Activated CD4-positive, alpha-beta T cell treated with anti-CD3 and anti-CD28 coated beads, Interleukin-2, amount 10 ng/mL, durations not matched to agents 7 days and 5 days (primary cell): ENCODE results near the gene NEDD9. TPM values are rescaled to one million over a fixed set of nuclear protein-coding genes. Genes with fewer than 3 reads are reported as not detected.

ENCODE experiments used
- CTCF ChIA-PET: fragments of 350-600 bp; sonication (Branson Sonifier 250); formaldehyde crosslinking; loops from one replicate; lab custom pipeline; 2021; ENCODE audit warnings: antibody characterized with exemption; lab: Charles Lee
- POLR2A ChIA-PET: fragments of 350-600 bp; sonication (Branson Sonifier 250); formaldehyde crosslinking; loops from one replicate; lab custom pipeline; 2021; ENCODE audit warnings: antibody characterized with exemption; lab: Charles Lee
- DNase-seq: peaks from one replicate; pipeline ENCODE4 v3.0.0-alpha.2; 2020
- H3K27ac Mint-ChIP-seq: one replicate; pipeline ENCODE4 v1.8.0; 2021; ENCODE audit warnings: mild to moderate bottlenecking, moderate library complexity, mixed read lengths
- H3K27me3 Mint-ChIP-seq: one replicate; pipeline ENCODE4 v1.8.0; 2021; ENCODE audit warnings: mixed read lengths
- H3K36me3 Mint-ChIP-seq: one replicate; pipeline ENCODE4 v1.8.0; 2021; ENCODE audit warnings: low read depth, mixed read lengths
- H3K4me1 Mint-ChIP-seq: one replicate; pipeline ENCODE4 v1.8.0; 2021; ENCODE audit warnings: mixed read lengths
- H3K4me3 Mint-ChIP-seq: one replicate; pipeline ENCODE4 v1.8.0; 2021; ENCODE audit warnings: mild to moderate bottlenecking, moderate library complexity, mixed read lengths
- H3K9me3 Mint-ChIP-seq: one replicate; pipeline ENCODE4 v1.8.0; 2021; ENCODE audit warnings: mixed read lengths
- total RNA-seq, 2 experiments: library from RNA; stranded (reverse); gene quantifications; one replicate each; pipeline ENCODE4 v1.2.3, GENCODE V29; 2021

Gene NEDD9
- 10 to 100 TPM; 42.7 to 47.7 TPM for total RNA-seq

GRCh38 chr6:11232193-11232769 is at the start of gene NEDD9:
Gene NEDD9, minus strand, starts transcription at chr6:11232668. Its CDS starts 153 bp downstream, at chr6:11232515.
- H3K9me3 Mint-ChIP-seq = peaks cover 3% of the 10 kb centered on the region
- POLR2A ChIA-PET = no interaction called here
- peaks cover 19% of the 10 kb centered on the region for H3K36me3 Mint-ChIP-seq
- peak; percentile 97 for DNase-seq
- peak within 1 kb of the TSS; percentile 99 for H3K27ac Mint-ChIP-seq
- H3K4me1 Mint-ChIP-seq = peaks cover 73% of the 10 kb centered on the region
- peak within 1 kb of the TSS; percentile 85 for H3K4me3 Mint-ChIP-seq
- no peaks in the 10 kb centered on the region for H3K27me3 Mint-ChIP-seq
- CTCF ChIA-PET = interaction anchor here (0.9 to 4.4 kb wide), 7 partner anchors 10 to 43 kb away, joined by 3 to 14 read pairs (median 4); no protein-coding TSS in a partner anchor

DNA sequence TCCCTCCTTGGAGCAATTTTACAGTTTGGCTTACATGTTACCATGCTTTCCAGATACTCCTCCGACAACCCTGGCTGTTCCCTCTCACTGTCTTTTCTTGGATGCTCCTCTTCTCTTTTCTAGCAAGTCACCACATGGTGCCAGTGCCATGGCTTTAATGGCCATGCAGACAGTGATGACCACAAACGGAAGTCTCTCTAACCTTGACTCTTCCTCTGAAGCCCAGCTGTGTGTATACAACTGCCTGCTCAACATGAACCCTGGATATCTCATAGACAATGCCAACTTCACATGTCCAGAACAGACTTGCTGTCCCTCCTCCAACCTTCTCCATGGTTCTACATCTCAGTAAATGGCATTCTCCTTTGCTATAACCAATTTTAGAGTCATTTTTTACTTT is 49.8 kb upstream of the NEDD9 start:
- POLR2A ChIA-PET = no interaction called here
- Mint-ChIP-seq H3K4me1 (peaks cover 20% of the 10 kb centered on the region), H3K27me3 (no peaks in the 10 kb centered on the region), H3K36me3 (peaks cover 13% of the 10 kb centered on the region), H3K27ac (no peak overlapping the region), H3K9me3 (peaks cover 2% of the 10 kb centered on the region), H3K4me3 (no peak overlapping the region)
- CTCF ChIA-PET = no interaction called here
- no peak for DNase-seq

DNA sequence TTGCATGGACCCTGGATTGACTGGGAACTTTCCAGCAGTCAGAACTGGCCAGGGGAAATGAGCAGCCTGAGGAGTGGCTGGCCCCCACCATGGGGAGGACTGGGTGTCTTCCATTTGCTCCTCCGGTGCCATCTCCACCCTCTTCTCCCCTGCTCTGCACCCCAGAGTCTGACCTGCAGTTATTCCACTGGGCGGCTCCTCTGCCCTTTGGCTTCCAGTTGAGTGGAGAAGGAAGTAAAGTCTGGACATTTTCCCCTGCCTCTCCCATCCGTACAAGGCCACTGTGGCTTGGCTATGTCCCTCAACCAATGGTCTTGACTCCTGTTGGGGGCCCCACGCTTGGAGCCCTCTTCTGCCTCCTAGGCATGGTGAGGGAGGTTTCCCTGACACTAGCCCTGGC is 47.9 kb upstream of the NEDD9 start:
- no peaks in the 10 kb centered on the region for H3K9me3 Mint-ChIP-seq
- peaks cover 11% of the 10 kb centered on the region for H3K36me3 Mint-ChIP-seq
- POLR2A ChIA-PET = no interaction called here
- peaks cover 37% of the 10 kb centered on the region for H3K4me1 Mint-ChIP-seq
- DNase-seq = no peak
- no peak overlapping the region for H3K4me3 Mint-ChIP-seq
- no peak overlapping the region for H3K27ac Mint-ChIP-seq
- no peaks in the 10 kb centered on the region for H3K27me3 Mint-ChIP-seq
- CTCF ChIA-PET = no interaction called here

GRCh38 chr6:11279284-11279689 is 46.8 kb upstream of the NEDD9 start:
- Mint-ChIP-seq H3K4me1 (peaks cover 36% of the 10 kb centered on the region), H3K27ac (no peak overlapping the region), H3K9me3 (no peaks in the 10 kb centered on the region), H3K36me3 (peaks cover 11% of the 10 kb centered on the region), H3K4me3 (no peak overlapping the region), H3K27me3 (no peaks in the 10 kb centered on the region)
- ChIA-PET CTCF (interaction anchor here (1.1 kb wide), 1 partner anchor 67 kb away, joined by 3 read pairs; no protein-coding TSS in a partner anchor), POLR2A (no interaction called here)
- DNase-seq = no peak

DNA sequence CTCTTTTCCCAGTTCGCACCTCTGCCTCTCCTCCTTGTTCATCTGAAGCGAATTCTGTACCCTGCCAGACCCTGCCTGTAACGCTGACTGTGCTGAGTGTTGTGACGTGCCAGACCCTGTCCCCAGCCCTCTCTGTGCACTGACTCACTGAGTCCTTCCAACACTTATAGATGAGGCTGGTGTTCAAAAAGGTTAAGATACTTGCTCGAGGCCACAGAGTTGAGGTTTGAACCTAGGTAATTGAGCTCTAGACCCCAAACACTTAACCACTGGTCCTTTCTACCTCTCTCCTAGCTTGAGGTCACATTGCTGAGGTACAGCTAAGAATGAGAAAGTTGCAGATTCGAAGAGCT is 45.7 kb upstream of the NEDD9 start:
- no peaks in the 10 kb centered on the region for H3K27me3 Mint-ChIP-seq
- H3K4me3 Mint-ChIP-seq = no peak overlapping the region
- peaks cover 21% of the 10 kb centered on the region for H3K36me3 Mint-ChIP-seq
- CTCF ChIA-PET = interaction anchor here (1.1 to 1.8 kb wide), 3 partner anchors 15 to 36 kb away, joined by 3 to 4 read pairs (median 3); no protein-coding TSS in a partner anchor
- POLR2A ChIA-PET = no interaction called here
- H3K4me1 Mint-ChIP-seq = peaks cover 36% of the 10 kb centered on the region
- H3K9me3 Mint-ChIP-seq = no peaks in the 10 kb centered on the region
- DNase-seq = no peak
- H3K27ac Mint-ChIP-seq = peak overlapping the region; percentile 62

GRCh38 chr6:11277275-11278206 is 45.1 kb upstream of the NEDD9 start:
- H3K36me3 Mint-ChIP-seq = peaks cover 27% of the 10 kb centered on the region
- DNase-seq = no peak
- H3K27me3 Mint-ChIP-seq = no peaks in the 10 kb centered on the region
- ChIA-PET CTCF (interaction anchor here (1.1 to 1.8 kb wide), 3 partner anchors 14 to 35 kb away, joined by 3 to 4 read pairs (median 3); no protein-coding TSS in a partner anchor), POLR2A (no interaction called here)
- peak overlapping the region; percentile 62 for H3K27ac Mint-ChIP-seq
- peaks cover 36% of the 10 kb centered on the region for H3K4me1 Mint-ChIP-seq
- H3K9me3 Mint-ChIP-seq = no peaks in the 10 kb centered on the region
- H3K4me3 Mint-ChIP-seq = no peak overlapping the region

GRCh38 chr6:11276911-11277274 is 44.4 kb upstream of the NEDD9 start:
- no peak for DNase-seq
- ChIA-PET CTCF (interaction anchor here (1.4 kb wide), 1 partner anchor 40 kb away, joined by 3 read pairs; no protein-coding TSS in a partner anchor), POLR2A (no interaction called here)
- H3K4me3 Mint-ChIP-seq = no peak overlapping the region
- no peaks in the 10 kb centered on the region for H3K27me3 Mint-ChIP-seq
- no peaks in the 10 kb centered on the region for H3K9me3 Mint-ChIP-seq
- H3K36me3 Mint-ChIP-seq = peaks cover 34% of the 10 kb centered on the region
- H3K27ac Mint-ChIP-seq = no peak overlapping the region
- peaks cover 38% of the 10 kb centered on the region for H3K4me1 Mint-ChIP-seq

GRCh38 chr6:11276228-11276627 is 43.8 kb upstream of the NEDD9 start:
- H3K36me3 Mint-ChIP-seq = peaks cover 37% of the 10 kb centered on the region
- H3K9me3 Mint-ChIP-seq = peaks cover 2% of the 10 kb centered on the region
- no peak overlapping the region for H3K27ac Mint-ChIP-seq
- DNase-seq = no peak
- ChIA-PET POLR2A (no interaction called here), CTCF (interaction anchor here (1.4 to 1.9 kb wide), 2 partner anchors 40 to 45 kb away, joined by 3 to 4 read pairs; partner anchors contain the start of gene NEDD9)
- H3K4me3 Mint-ChIP-seq = no peak overlapping the region
- H3K27me3 Mint-ChIP-seq = no peaks in the 10 kb centered on the region
- H3K4me1 Mint-ChIP-seq = peaks cover 40% of the 10 kb centered on the region

GRCh38 chr6:11275598-11275997 is 43.1 kb upstream of the NEDD9 start:
- Mint-ChIP-seq H3K9me3 (peaks cover 2% of the 10 kb centered on the region), H3K27me3 (no peaks in the 10 kb centered on the region), H3K4me3 (no peak overlapping the region), H3K4me1 (peaks cover 40% of the 10 kb centered on the region), H3K27ac (peak overlapping the region; percentile 37), H3K36me3 (peaks cover 36% of the 10 kb centered on the region)
- ChIA-PET CTCF (interaction anchor here (1.4 to 1.9 kb wide), 2 partner anchors 41 to 44 kb away, joined by 3 to 4 read pairs; partner anchors contain the start of gene NEDD9), POLR2A (no interaction called here)
- DNase-seq = peak; percentile 18

DNA sequence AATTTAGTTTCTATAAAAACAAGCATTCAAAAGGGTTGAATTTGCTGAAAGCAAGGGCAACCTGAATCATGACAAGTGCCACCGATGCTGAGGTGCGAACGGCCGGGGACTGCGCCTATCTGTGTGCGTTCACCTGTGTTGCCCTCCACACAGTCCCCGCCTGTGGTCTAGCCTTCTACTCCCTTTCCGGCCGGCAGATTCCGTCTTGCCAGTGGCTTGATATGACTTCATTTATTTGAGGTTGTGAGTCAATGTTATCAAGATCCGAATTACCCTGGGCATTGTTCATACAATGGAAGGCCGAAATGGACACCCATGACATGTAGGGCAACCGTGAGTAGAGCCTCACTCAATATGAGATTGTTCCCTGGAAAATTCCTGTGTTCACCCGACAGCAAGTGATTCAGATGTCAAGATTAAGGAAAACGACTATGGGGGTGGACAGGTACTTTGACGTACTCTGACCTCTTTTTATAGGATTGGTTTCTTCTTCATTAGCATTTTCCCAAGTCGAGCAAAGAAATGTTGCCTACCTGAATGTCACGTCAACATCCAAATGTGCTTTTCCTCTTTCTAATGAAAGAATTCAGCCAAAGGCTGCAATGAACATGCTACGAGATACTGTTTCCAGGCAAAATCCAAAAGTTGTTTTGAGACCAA is 41.1 kb upstream of the NEDD9 start:
- Mint-ChIP-seq H3K27ac (no peak overlapping the region), H3K4me1 (peaks cover 39% of the 10 kb centered on the region), H3K4me3 (no peak overlapping the region), H3K9me3 (peaks cover 2% of the 10 kb centered on the region), H3K27me3 (no peaks in the 10 kb centered on the region), H3K36me3 (peaks cover 35% of the 10 kb centered on the region)
- DNase-seq = no peak
- CTCF ChIA-PET = no interaction called here
- POLR2A ChIA-PET = no interaction called here

DNA sequence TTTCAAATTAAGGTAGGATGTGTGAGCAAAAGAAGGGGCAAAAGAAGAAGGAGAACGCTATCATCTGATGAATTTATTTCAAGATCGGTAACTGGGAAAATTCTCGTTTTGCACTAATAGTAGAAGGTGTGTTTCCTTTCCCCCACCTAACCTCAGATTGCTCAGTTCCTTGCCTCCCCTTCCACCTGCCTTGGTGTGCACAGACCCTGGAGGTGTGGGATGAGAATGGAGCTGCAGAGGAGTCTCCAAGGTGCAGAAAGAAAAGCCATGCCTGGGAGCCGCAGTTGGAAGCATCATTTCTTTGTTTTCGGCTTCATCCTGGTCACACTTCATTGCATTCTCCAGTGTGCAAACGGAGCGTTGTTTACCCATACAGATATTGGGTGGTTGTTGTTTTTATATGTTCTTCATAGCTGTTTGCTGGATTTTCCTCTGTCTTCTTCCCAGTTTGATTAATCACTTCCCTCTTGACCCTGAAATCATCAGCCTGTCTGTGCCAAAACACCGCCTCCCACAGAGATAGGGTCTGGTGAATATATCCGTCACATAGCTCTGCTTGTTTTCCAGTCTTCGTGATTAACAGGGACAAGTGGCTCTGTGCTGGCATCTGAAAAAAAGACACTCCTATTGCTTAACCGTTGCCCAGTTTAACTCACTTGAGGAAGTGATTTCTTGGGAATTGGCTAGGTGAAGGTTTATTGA is 40.2 kb upstream of the NEDD9 start:
- H3K36me3 Mint-ChIP-seq = peaks cover 35% of the 10 kb centered on the region
- H3K9me3 Mint-ChIP-seq = peaks cover 2% of the 10 kb centered on the region
- H3K27me3 Mint-ChIP-seq = no peaks in the 10 kb centered on the region
- CTCF ChIA-PET = no interaction called here
- peaks cover 31% of the 10 kb centered on the region for H3K4me1 Mint-ChIP-seq
- no peak overlapping the region for H3K4me3 Mint-ChIP-seq
- H3K27ac Mint-ChIP-seq = no peak overlapping the region
- POLR2A ChIA-PET = no interaction called here
- DNase-seq = no peak
